CD4-positive, alpha-beta T cell treated with Interleukin-1 beta for 1 hour (primary cell): ENCODE measurements around the gene ZFHX3.

ENCODE experiments used
- DNase-seq, 2 donors: peaks; one replicate each; pipeline ENCODE4 v3.0.0-alpha.2; 2020 to 2022

ZFHX3 gene

GRCh38 chr16:72947379-72948237 is 100.3 kb downstream of the ZFHX3 start:
- DNase-seq: no peak

GRCh38 chr16:72946474-72947194 is 101.3 kb downstream of the ZFHX3 start:
- DNase-seq: no peak

- no peak for DNase-seq
These were observed 101.9 kb downstream of the ZFHX3 start for GRCh38 chr16:72946063-72946462.

DNA sequence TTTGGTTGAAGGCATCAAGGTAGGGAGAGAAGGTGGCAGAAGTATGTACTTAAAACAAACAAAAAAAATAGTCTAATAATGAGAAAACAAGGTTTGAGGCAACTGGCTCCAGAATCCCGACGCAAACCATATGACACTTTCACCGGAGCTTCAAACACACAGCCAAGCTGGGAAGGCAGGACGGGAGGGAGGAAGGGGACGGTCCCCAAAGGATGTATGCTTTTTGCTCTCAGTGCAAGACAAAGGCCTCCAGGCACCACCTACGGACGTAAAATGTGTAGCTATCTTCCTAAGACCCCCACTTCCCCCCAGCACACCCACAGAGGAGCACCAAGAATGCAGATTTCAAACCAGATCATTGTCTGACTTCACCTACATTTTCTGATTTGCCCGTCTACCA is 102.3 kb downstream of the ZFHX3 start:
- DNase-seq: no peak

- DNase-seq: no peak
These were observed 103.0 kb downstream of the ZFHX3 start for GRCh38 chr16:72944757-72945485.

DNA sequence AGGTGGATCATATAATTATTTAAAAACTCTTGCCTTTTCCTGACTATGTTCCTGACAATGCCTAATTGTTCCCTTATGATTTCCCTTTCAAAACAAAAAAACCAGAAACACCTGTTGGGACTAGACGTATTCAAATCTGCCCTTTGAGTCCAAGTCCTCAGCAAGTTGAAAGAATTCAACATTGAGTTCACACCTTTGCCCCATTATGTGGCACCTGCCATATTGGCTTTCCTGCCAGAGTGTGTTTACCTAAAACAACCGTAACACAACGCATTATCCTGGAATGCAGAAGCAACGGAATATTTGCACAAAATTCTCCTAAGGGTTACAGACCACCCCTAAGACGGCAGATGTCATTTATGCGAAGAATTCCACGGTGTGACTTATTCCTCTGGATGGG is 105.9 kb downstream of the ZFHX3 start:
- DNase-seq: no peak

DNA sequence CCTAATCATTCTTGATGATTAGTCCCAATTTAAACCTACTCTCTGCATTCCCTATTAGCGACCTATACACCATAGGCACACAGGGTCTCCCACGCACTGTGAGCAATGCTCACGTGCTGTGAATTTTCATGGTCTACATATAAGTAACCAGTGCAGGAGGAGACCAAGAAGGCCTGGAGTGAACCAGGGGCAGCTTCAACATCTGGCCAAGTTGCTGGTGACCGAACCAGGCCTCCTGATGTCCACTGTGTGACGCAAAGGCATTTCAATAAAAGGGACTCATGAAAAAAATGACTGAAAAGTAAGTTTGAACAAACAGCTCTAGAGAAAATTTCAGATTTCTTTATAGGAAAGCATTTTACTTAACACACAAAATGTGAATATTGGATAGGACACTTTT is 107.0 kb downstream of the ZFHX3 start:
- no peak for DNase-seq

DNA sequence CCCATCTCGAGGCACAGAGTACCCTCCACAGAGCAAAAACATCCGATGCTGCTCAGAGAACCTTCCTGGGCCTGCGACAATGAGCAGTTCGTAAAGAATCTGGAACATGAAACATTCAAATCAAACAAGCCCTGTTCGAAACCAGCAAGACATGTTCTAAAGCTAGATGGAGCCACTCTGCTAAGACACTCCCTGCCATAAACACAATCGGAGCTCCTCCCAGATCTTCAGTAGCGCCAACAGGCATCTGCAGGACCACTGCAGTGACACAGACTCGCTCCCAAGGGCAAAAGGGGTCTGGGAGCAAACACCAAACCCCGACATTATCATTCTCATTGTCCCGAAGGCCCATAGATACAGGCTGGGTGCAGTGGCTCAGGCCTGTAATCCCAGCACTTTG is 108.7 kb downstream of the ZFHX3 start:
- DNase-seq: no peak

DNA sequence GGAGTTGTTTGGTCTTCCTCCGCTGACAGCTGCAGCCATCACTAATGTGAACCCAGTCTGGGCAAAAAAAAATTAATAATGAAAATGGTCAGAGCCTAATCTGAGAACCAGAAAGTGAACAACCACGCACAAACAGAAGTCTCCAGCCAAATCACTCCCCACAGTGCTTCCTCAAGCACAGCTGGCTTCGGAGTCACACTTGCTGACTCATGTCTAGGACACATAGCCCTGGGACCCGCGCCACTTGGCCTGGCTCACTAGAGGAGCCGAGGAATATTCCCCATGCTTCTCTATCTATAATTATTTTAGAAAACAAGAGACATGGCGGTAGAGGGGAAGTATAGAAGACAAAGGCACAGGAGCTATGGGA is 109.1 kb downstream of the ZFHX3 start:
- DNase-seq: peak in 1 of 2 donors; percentile 44

DNA sequence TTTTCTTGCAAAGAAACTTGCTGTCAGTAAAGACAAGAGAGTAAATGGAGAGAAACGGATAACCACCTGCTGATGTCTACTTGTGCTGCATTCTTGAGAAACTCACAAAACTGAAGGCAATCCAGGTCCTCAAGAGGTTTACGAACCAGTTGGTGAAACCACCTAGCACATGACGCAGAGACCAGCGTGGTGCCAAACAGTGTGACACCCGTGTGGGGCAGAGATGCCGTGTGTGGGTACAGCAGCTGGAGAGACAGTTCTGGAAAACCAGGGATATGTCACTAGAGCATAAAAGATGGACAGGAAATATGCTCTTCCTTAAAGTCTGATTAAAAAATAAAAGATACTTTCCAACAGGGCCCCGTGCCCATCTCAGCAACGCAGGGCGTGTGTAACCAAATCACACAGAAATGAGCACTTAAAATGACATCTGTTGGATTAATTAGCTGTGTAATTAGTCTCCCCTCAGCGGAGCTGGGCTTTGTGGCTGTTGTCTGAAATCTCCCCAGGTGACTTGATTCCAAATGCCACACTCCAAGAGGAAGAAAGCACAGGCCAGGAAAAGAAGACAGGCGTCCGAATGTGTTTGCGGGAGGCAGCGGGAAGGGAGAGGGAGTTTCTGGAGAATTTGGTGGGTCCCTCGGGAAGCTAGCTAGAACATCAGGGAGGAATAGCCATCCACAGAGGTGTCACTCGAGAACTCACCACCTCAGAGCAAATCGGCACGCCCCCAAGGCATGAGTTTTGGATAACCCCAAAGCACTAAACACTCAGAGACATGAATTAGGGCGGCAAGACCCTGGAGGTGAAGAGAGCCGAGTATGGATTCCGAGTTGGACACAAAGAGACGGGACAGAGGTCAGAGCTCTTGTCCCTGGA is 109.8 kb downstream of the ZFHX3 start:
- DNase-seq: no peak

DNA sequence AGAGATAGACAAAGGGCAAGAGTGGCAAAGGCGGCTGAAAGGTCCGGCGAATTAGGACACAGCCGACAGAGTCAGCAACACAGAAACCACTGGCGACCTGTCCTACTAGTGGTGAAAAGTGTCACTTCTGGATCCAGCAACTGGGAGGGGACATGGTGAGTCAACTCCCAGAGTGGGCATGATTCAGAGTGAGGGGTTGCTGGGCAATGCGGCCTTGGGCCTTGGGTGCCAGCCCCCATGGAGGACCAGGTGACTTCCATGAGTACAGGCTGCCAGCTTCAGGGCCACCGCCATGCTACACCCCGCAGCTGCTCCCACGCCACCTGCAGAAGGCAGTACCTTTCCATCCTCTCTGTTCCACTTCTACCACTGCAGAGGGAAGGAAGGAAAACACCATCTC is 110.6 kb downstream of the ZFHX3 start:
- no peak for DNase-seq

DNA sequence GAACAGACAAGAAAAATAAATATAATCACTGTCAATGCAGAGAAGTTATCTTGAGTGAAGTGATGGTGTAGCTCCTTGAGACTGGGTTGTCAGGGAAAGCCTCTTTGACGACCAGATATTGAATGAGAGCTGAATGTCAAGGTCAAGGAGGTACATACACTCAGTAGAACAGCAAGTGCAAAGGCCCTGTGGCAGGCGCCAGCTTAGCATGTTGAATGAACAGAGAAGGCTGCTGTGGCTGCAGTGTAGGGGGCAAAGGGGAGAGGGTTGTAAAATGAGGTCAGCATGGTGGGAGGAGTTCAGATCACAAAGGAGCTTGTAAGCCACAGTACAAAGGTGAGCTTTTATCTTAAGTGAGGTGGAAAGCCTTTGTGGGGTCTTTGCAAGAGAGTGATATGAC is 111.5 kb downstream of the ZFHX3 start:
- DNase-seq: no peak

DNA sequence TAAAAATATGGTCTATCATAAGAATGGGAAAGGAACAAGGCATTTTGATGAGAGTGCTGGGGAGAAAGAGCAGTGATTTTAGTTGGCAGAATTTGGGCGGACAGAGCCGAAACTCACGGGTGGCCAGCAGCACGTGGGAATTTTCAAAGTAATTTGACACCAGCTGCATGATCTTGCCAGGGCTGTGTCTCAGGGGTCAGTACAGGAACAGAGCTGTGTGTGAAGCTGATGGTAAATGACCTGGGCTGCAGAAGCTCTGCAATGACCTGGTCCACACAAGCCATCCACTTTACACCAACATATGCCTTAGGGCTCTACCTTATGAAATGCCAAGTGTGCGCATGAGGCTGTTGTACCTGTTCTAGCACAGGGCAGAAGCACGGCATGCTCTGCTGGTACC is 112.0 kb downstream of the ZFHX3 start:
- no peak for DNase-seq

GRCh38 chr16:72934636-72935403 is 113.1 kb downstream of the ZFHX3 start:
- DNase-seq: no peak

DNA sequence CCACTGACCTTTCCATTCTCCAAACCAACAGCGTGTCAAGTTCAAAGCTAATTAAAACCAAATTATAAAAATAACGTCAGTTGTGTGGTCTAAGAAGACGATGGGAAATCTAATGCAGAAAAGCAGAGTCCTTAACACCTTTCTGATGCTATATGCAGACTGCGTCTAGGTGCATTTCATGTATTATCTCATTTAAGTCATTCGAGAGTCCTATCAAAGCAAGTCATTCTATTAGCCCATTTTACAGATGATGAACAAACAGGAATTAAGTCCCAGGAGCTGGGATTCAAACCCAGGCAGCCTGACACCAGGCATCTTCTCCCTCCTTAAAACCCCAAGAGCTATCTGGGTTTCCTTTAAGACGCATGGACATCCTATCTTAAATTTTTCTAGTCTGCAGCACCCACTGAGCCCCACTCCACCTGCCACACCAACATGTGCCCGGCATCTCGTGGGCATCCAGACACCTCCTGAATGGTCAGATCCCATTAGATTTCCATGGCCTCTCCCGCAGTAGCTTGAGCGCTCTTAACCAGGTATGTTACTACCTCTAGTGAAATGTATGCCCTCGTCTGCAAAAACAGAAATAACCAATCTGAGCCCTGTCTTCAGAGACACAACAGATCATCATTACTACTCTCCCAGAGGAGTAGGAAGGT is 115.1 kb downstream of the ZFHX3 start:
- no peak for DNase-seq

- DNase-seq: no peak
These were observed 115.9 kb downstream of the ZFHX3 start for GRCh38 chr16:72932050-72932449.

- no peak for DNase-seq
These were observed 117.5 kb downstream of the ZFHX3 start for GRCh38 chr16:72930396-72930795.

DNA sequence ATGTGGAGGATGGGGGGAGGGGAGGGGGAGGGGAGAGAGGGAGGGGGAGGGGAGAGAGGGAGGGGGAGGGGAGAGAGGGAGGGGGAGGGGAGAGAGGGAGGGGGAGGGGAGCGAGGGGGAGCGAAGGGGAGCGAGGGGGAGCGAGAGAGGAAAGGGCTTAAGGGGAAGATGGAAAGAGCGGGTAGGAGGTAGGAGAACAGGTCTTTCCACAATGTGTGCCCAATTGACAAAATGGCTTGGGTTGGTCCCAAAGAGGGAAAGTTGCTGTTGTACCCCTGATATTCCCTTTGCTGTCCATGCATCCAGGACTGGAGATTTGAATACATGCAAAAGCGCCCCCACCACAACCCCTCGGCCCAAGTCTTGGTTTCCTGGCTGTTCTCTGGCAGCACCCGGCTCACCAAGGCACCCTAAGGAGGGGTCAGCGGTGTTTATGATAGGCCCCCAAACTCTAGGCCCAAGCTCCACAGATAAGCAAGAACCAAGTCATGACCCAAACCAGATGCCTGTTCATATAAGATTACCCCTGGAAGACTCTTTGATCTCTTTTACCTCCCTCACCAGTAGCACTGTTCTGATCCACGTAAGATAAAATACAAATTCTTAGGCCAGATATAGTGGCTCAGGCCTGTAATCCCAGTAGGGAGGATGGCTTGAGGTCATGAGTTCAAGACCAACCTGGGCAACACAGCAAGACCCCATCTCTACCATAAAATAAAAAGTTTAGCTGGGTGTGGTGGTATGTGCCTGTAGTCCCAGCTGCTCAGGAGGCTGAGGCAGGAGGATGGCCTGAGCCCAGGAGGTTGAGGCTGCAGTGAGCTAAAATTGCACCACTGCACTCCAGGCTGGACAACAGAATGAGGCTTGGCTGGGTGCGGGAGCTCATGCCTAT is 119.6 kb downstream of the ZFHX3 start:
- DNase-seq: no peak

DNA sequence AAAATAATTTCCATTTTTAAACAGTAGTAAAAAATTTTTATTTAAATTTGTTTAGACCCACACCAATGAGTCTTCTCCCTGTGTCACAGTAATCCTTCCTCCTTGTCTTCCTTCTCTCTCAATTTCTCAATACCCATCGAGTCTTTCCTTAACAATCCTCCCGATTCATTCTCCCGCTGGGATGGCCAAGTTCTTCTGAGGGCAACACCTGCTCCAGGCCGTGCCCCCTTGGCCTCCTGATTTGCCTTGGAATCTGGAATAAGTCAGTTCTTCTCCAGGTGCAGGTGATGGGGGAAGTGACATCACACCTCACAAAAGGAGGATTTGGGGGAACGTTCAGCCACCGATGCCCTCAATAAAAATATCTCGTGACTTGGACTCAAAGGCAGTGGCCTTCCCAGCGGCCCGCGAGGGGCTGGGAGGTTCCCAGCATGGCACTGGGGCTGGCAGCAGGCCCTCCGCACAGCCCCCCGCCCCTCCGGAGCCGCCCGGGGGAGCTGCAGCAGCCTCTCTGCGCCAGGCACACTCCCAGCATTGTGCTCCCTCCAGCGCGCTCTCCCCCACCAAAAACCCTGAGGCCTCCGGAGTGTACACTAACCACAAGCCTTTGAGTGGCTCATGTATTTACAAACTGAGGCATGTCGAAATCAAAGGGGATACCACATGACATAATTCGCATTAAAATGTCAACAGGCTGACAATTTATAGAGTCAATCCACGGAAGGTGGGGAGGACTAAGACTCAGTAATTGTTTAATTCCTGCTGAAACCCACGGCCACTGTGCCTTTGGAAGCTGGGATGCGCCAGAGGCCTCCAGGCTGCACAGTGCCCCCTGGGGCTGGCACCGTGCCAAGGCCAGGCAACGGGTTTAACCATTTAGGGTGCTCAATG is 120.5 kb downstream of the ZFHX3 start:
- peak in 1 of 2 donors; percentile 51 for DNase-seq
